Measurements from ENCODE around the gene PCDH9. TPM values are rescaled to one million over a fixed set of nuclear protein-coding genes. Genes with fewer than 3 reads are reported as not detected.
A peak's percentile ranks its signal among the peaks of the same experiment; 100 is the strongest.

The PCDH9 gene
- polyA plus RNA-seq, 4 donors, result 0.27 to 1.1 (median 0.72) TPM; not detected in 1

DNA sequence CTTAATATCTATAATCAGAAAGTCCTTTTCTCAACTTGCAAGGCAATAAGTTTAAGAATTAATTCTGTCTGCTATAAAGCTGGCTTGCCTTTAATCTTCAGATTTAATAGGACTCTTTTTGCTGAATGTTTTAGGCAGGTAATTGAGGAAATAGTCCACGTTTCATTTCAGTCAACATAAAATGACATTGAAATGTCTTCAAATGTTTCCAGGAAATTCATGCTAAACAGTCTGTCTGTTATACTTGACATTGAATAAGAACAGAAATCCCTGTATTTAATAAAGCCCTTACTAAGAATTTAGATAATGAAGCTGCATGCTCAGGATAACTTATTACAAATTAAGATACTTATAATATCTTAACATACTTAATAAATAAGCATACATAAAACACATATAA is 84.2 kb downstream of the PCDH9 start:
- WGBS, 3 donors, result 13 to 31% (median 24%) methylated on average over 1 of the region's 1 CpG
- no peaks in the 10 kb centered on the region for H3K4me1 ChIP-seq (ENCODE audit: control insufficient read depth in 3 of 3, insufficient read depth in 2 of 3, low read depth in 1 of 3, low read length in 2 of 3)
- no peak overlapping the region for H3K27ac ChIP-seq (ENCODE audit: low read depth in 1 of 3, low read length in 2 of 3)
- H3K36me3 ChIP-seq (ENCODE audit: control insufficient read depth in 3 of 3, insufficient read depth in 2 of 3, low read depth in 1 of 3, low read length in 3 of 3), result no peaks in the 10 kb centered on the region
- no peak for DNase-seq
- no peaks in the 10 kb centered on the region for H3K9me3 ChIP-seq (ENCODE audit: control insufficient read depth in 2 of 2, insufficient read depth in 1 of 2, low read depth in 1 of 2, low read length in 1 of 2)
- no peaks in the 10 kb centered on the region for H3K27me3 ChIP-seq (ENCODE audit: control insufficient read depth in 3 of 3, insufficient read depth in 3 of 3, low read length in 3 of 3)
- FAIRE-seq, result no peak
- no peak overlapping the region for H3K4me3 ChIP-seq (ENCODE audit: low read depth in 1 of 3, low read length in 3 of 3)

GRCh38 chr13:67143544-67144115 is 86.5 kb downstream of the PCDH9 start:
- H3K4me3 ChIP-seq (ENCODE audit: low read depth in 1 of 3, low read length in 3 of 3), result no peak overlapping the region
- no peak overlapping the region for H3K27ac ChIP-seq (ENCODE audit: low read depth in 1 of 3, low read length in 2 of 3)
- H3K4me1 ChIP-seq (ENCODE audit: control insufficient read depth in 3 of 3, insufficient read depth in 2 of 3, low read depth in 1 of 3, low read length in 2 of 3), result no peaks in the 10 kb centered on the region
- H3K36me3 ChIP-seq (ENCODE audit: control insufficient read depth in 3 of 3, insufficient read depth in 2 of 3, low read depth in 1 of 3, low read length in 3 of 3), result no peaks in the 10 kb centered on the region
- WGBS, 3 donors, result 71 to 77% (median 71%) methylated on average over 4 of the region's 4 CpGs
- H3K27me3 ChIP-seq (ENCODE audit: control insufficient read depth in 3 of 3, insufficient read depth in 3 of 3, low read length in 3 of 3), result no peaks in the 10 kb centered on the region
- no peak for FAIRE-seq
- no peak for DNase-seq
- H3K9me3 ChIP-seq (ENCODE audit: control insufficient read depth in 2 of 2, insufficient read depth in 1 of 2, low read depth in 1 of 2, low read length in 1 of 2), result no peaks in the 10 kb centered on the region

- no peak overlapping the region for H3K27ac ChIP-seq (ENCODE audit: low read depth in 1 of 3, low read length in 2 of 3)
- no peaks in the 10 kb centered on the region for H3K9me3 ChIP-seq (ENCODE audit: control insufficient read depth in 2 of 2, insufficient read depth in 1 of 2, low read depth in 1 of 2, low read length in 1 of 2)
- DNase-seq, result no peak
- 52 to 81% (median 73%) methylated on average over 2 of the region's 2 CpGs for WGBS, 3 donors
- H3K27me3 ChIP-seq (ENCODE audit: control insufficient read depth in 3 of 3, insufficient read depth in 3 of 3, low read length in 3 of 3), result no peaks in the 10 kb centered on the region
- H3K36me3 ChIP-seq (ENCODE audit: control insufficient read depth in 3 of 3, insufficient read depth in 2 of 3, low read depth in 1 of 3, low read length in 3 of 3), result no peaks in the 10 kb centered on the region
- no peak for FAIRE-seq
- no peak overlapping the region for H3K4me3 ChIP-seq (ENCODE audit: low read depth in 1 of 3, low read length in 3 of 3)
- H3K4me1 ChIP-seq (ENCODE audit: control insufficient read depth in 3 of 3, insufficient read depth in 2 of 3, low read depth in 1 of 3, low read length in 2 of 3), result no peaks in the 10 kb centered on the region
Measured at GRCh38 chr13:67140006-67140405, 90.1 kb downstream of the PCDH9 start.

DNA sequence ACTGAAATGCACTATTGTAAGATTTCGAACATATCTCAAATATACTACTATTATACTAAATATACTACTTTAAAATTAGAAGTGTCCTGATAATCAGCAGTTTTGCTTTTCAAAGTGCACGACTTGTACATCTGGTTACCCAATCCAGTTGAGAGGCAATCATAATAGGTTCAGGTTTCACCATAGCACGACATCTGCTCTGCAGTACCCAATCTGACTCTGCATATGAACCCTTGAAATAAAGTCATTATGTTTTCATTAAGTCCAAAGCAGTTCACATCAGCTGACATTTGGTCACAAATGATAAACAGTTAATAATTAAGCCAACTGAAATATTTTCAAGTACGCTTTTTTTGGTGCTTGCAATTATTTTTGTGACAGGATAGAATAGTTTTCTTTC is 90.6 kb downstream of the PCDH9 start:
- H3K27me3 ChIP-seq (ENCODE audit: control insufficient read depth in 3 of 3, insufficient read depth in 3 of 3, low read length in 3 of 3), result no peaks in the 10 kb centered on the region
- 35 to 68% (median 39%) methylated on average over 4 of the region's 4 CpGs for WGBS, 3 donors
- no peak overlapping the region for H3K27ac ChIP-seq (ENCODE audit: low read depth in 1 of 3, low read length in 2 of 3)

DNA sequence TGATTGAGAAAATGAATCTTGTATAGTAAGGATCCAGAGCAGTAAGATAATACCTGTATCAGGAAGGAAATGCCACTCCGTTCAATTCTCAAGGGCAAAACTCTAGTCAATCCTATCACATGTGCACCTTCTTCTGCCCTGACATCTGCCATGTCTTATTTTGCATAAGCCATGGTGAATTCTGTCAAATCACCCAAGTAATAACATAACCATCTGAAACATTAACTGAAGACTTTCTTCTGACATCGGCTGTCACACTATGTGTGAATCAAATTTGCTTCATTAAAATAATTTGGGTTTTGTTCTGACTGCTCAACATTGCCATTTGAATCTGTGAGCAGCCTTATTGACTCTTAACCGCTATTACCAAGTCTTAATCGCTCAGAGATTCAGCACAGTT is 91.2 kb downstream of the PCDH9 start:
- Histone ChIP-seq H3K9me3 (ENCODE audit: control insufficient read depth in 2 of 2, insufficient read depth in 1 of 2, low read depth in 1 of 2, low read length in 1 of 2) (no peaks in the 10 kb centered on the region), H3K4me3 (ENCODE audit: low read depth in 1 of 3, low read length in 3 of 3) (no peak overlapping the region), H3K27me3 (ENCODE audit: control insufficient read depth in 3 of 3, insufficient read depth in 3 of 3, low read length in 3 of 3) (no peaks in the 10 kb centered on the region), H3K36me3 (ENCODE audit: control insufficient read depth in 3 of 3, insufficient read depth in 2 of 3, low read depth in 1 of 3, low read length in 3 of 3) (no peaks in the 10 kb centered on the region), H3K27ac (ENCODE audit: low read depth in 1 of 3, low read length in 2 of 3) (no peak overlapping the region), H3K4me1 (ENCODE audit: control insufficient read depth in 3 of 3, insufficient read depth in 2 of 3, low read depth in 1 of 3, low read length in 2 of 3) (no peaks in the 10 kb centered on the region)
- FAIRE-seq (no peak), DNase-seq (no peak)
- WGBS, 3 donors, result 91 to 94% (median 94%) methylated on average over 4 of the region's 4 CpGs

More for the DNA sequence above, 90.6 kb downstream of the PCDH9 start:
- DNase-seq (peak in 1 of 2 donors; percentile 31), FAIRE-seq (no peak)
- no peaks in the 10 kb centered on the region for H3K9me3 ChIP-seq (ENCODE audit: control insufficient read depth in 2 of 2, insufficient read depth in 1 of 2, low read depth in 1 of 2, low read length in 1 of 2)
- H3K4me1 ChIP-seq (ENCODE audit: control insufficient read depth in 3 of 3, insufficient read depth in 2 of 3, low read depth in 1 of 3, low read length in 2 of 3), result no peaks in the 10 kb centered on the region
- H3K4me3 ChIP-seq (ENCODE audit: low read depth in 1 of 3, low read length in 3 of 3), result no peak overlapping the region
- H3K36me3 ChIP-seq (ENCODE audit: control insufficient read depth in 3 of 3, insufficient read depth in 2 of 3, low read depth in 1 of 3, low read length in 3 of 3), result no peaks in the 10 kb centered on the region

GRCh38 chr13:67137044-67137735 is 92.9 kb downstream of the PCDH9 start:
- peak in 1 of 2 donors; percentile 37 for DNase-seq
- no peak for FAIRE-seq

DNA sequence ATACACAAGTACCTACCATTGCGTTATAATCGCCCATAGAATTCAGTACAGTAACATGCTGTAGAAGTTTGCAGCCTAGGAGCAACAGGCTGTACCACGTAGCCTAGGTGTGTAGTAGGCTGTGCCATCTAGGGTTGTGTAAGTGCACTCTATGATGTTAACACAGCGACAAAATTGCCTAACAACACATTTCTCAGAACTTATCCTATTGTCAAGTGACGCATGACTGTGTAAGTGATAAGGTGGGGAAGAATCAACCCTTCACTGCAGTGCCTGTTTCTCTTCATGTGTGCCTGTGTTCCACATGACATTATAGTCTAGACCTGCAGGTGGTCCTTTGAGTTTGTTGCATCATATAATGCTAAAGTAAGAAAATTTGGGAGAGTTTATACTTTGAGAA is 94.0 kb downstream of the PCDH9 start:
- FAIRE-seq (no peak), DNase-seq (no peak)
- 67 to 86% (median 74%) methylated on average over 5 of the region's 5 CpGs for WGBS, 3 donors

More at GRCh38 chr13:67137044-67137735, 92.9 kb downstream of the PCDH9 start:
- WGBS, 3 donors, result 14 to 63% (median 30%) methylated on average over 6 of the region's 6 CpGs
- Histone ChIP-seq H3K4me1 (ENCODE audit: control insufficient read depth in 3 of 3, insufficient read depth in 2 of 3, low read depth in 1 of 3, low read length in 2 of 3) (no peaks in the 10 kb centered on the region), H3K36me3 (ENCODE audit: control insufficient read depth in 3 of 3, insufficient read depth in 2 of 3, low read depth in 1 of 3, low read length in 3 of 3) (no peaks in the 10 kb centered on the region), H3K27me3 (ENCODE audit: control insufficient read depth in 3 of 3, insufficient read depth in 3 of 3, low read length in 3 of 3) (no peaks in the 10 kb centered on the region), H3K27ac (ENCODE audit: low read depth in 1 of 3, low read length in 2 of 3) (no peak overlapping the region), H3K9me3 (ENCODE audit: control insufficient read depth in 2 of 2, insufficient read depth in 1 of 2, low read depth in 1 of 2, low read length in 1 of 2) (no peaks in the 10 kb centered on the region), H3K4me3 (ENCODE audit: low read depth in 1 of 3, low read length in 3 of 3) (no peak overlapping the region)

DNA sequence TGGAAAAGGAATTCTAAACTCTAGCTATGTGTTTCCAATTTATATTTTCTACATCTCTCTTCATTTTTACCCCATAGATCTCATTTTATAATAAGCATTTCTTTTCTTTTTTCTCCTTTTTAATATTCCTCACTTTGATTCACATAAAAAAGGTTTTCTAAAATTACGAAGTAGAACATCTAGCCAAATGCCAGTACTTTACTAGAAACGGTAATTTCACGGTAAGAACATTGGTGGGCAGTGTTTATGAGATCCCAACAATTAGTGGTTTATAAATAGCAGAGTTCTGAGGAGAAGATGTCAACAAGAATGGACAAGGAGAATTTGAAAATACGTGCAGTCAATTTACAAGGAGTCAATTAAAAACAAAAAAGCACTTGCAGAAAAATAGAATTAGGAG is 94.8 kb downstream of the PCDH9 start:
- Histone ChIP-seq H3K36me3 (ENCODE audit: control insufficient read depth in 3 of 3, insufficient read depth in 2 of 3, low read depth in 1 of 3, low read length in 3 of 3) (no peaks in the 10 kb centered on the region), H3K9me3 (ENCODE audit: control insufficient read depth in 2 of 2, insufficient read depth in 1 of 2, low read depth in 1 of 2, low read length in 1 of 2) (no peaks in the 10 kb centered on the region), H3K27ac (ENCODE audit: low read depth in 1 of 3, low read length in 2 of 3) (no peak overlapping the region), H3K27me3 (ENCODE audit: control insufficient read depth in 3 of 3, insufficient read depth in 3 of 3, low read length in 3 of 3) (no peaks in the 10 kb centered on the region), H3K4me1 (ENCODE audit: control insufficient read depth in 3 of 3, insufficient read depth in 2 of 3, low read depth in 1 of 3, low read length in 2 of 3) (no peaks in the 10 kb centered on the region), H3K4me3 (ENCODE audit: low read depth in 1 of 3, low read length in 3 of 3) (no peak overlapping the region)
- WGBS, 3 donors, result 81 to 90% (median 83%) methylated on average over 4 of the region's 4 CpGs
- DNase-seq (no peak), FAIRE-seq (no peak)

More for the DNA sequence above, 94.0 kb downstream of the PCDH9 start:
- Histone ChIP-seq H3K36me3 (ENCODE audit: control insufficient read depth in 3 of 3, insufficient read depth in 2 of 3, low read depth in 1 of 3, low read length in 3 of 3) (no peaks in the 10 kb centered on the region), H3K27me3 (ENCODE audit: control insufficient read depth in 3 of 3, insufficient read depth in 3 of 3, low read length in 3 of 3) (no peaks in the 10 kb centered on the region), H3K4me3 (ENCODE audit: low read depth in 1 of 3, low read length in 3 of 3) (no peak overlapping the region), H3K4me1 (ENCODE audit: control insufficient read depth in 3 of 3, insufficient read depth in 2 of 3, low read depth in 1 of 3, low read length in 2 of 3) (no peaks in the 10 kb centered on the region), H3K27ac (ENCODE audit: low read depth in 1 of 3, low read length in 2 of 3) (no peak overlapping the region), H3K9me3 (ENCODE audit: control insufficient read depth in 2 of 2, insufficient read depth in 1 of 2, low read depth in 1 of 2, low read length in 1 of 2) (no peaks in the 10 kb centered on the region)

All from small intestine (tissue), 7 donors.